Breast epithelium (tissue), 3 donors: Measurements from ENCODE around the gene PDE6A.

Experiments
- POLR2A ChIP-seq: fragments of 450-650 bp; IDR thresholded peaks from one replicate; pipeline ENCODE4 v1.6.1; 2016; ENCODE audit warnings: antibody characterized with exemption, mild to moderate bottlenecking, moderate library complexity
- POLR2AphosphoS5 ChIP-seq, 3 donors: sonication (generic); formaldehyde crosslinking; IDR thresholded peaks; one replicate each; pipeline ENCODE4 v1.6.1; 2017; ENCODE audit warnings: antibody characterized with exemption in 3 of 3

GRCh38 chr5:149924486-149924885 is 20.1 kb downstream of the PDE6A start:
- TF ChIP-seq POLR2A (no peak), POLR2AphosphoS5 (IDR thresholded peaks at IDR 0.05) (no peak)
